Calu3 (cell line): ENCODE results near the gene BRAT1. TPM values are rescaled to one million over a fixed set of nuclear protein-coding genes. Genes with fewer than 3 reads are reported as not detected.
A peak's percentile ranks its signal among the peaks of the same experiment; 100 is the strongest.

Experiments used
- BruUV-seq: library from RNA; stranded (reverse); fragments of 400-500 nt; replicated peaks from 2 replicates; lab custom pipeline; 2021; lab: Mats Ljungman, UMichigan
- CTCF ChIA-PET: fragments of 300-600 bp; sonication (Branson Sonifier 250); formaldehyde crosslinking; loops from one replicate; lab custom pipeline; 2022; ENCODE audit warnings: antibody characterized with exemption; lab: Charles Lee
- DNase-seq: peaks from one replicate; pipeline ENCODE4 v3.0.0; 2022
- H3K27ac Mint-ChIP-seq: one replicate; pipeline ENCODE4 v1.8.0; 2022; ENCODE audit warnings: mixed read lengths; ENCODE audit not compliant: unreplicated experiment
- H3K27me3 Mint-ChIP-seq: one replicate; pipeline ENCODE4 v1.8.0; 2022; ENCODE audit warnings: mixed read lengths; ENCODE audit not compliant: unreplicated experiment
- H3K36me3 Mint-ChIP-seq: one replicate; pipeline ENCODE4 v1.8.0; 2022; ENCODE audit warnings: mild to moderate bottlenecking, moderate library complexity, mixed read lengths; ENCODE audit not compliant: insufficient read depth, unreplicated experiment
- H3K4me1 Mint-ChIP-seq: one replicate; pipeline ENCODE4 v1.8.0; 2022; ENCODE audit warnings: mild to moderate bottlenecking, low read depth, mixed read lengths; ENCODE audit not compliant: unreplicated experiment
- H3K4me3 Mint-ChIP-seq: one replicate; pipeline ENCODE4 v1.8.0; 2022; ENCODE audit warnings: mild to moderate bottlenecking, low read depth, moderate library complexity, mixed read lengths; ENCODE audit not compliant: unreplicated experiment
- H3K9me3 Mint-ChIP-seq: one replicate; pipeline ENCODE4 v1.8.0; 2022; ENCODE audit warnings: low read depth, mixed read lengths; ENCODE audit not compliant: unreplicated experiment
- CTCF ChIP-seq: fragments of 200-600 bp; IDR thresholded peaks from one replicate; pipeline ENCODE4 v1.8.0; 2022; ENCODE audit warnings: antibody characterized with exemption; ENCODE audit not compliant: unreplicated experiment
- intact Hi-C: fragments of 100-400 bp; cut with micrococcal nuclease; formaldehyde crosslinking; loops from one replicate; pipeline ENCODE4 v1.10.0; 2022; ENCODE audit not compliant: unreplicated experiment
- total RNA-seq: library from RNA; stranded (reverse); gene quantifications from 2 replicates; pipeline ENCODE4 v1.2.3, GENCODE V29; 2022

BRAT1 gene
- total RNA-seq, 1 experiment from 2014 or later: 59.6 TPM

- BruUV-seq: no TSS peak
- Mint-ChIP-seq H3K4me1 (peaks cover 44% of the 10 kb centered on the region), H3K9me3 (no peaks in the 10 kb centered on the region), H3K27me3 (no peaks in the 10 kb centered on the region), H3K4me3 (no peak overlapping the region), H3K36me3 (peaks cover 6% of the 10 kb centered on the region), H3K27ac (no peak overlapping the region)
- CTCF ChIA-PET: interaction anchor here (0.9 to 1.5 kb wide), 3 partner anchors 9 to 317 kb away, joined by 3 read pairs; no protein-coding TSS in a partner anchor
- intact Hi-C loops: no loop called here
- no peak for DNase-seq
- no peak for TF ChIP-seq CTCF
Observed at GRCh38 chr7:2511769-2512168, 43.6 kb downstream of the BRAT1 start.

GRCh38 chr7:2510909-2511768 is 44.2 kb downstream of the BRAT1 start:
- Mint-ChIP-seq H3K27ac (no peak overlapping the region), H3K27me3 (no peaks in the 10 kb centered on the region), H3K4me1 (peaks cover 39% of the 10 kb centered on the region), H3K4me3 (no peak overlapping the region), H3K36me3 (peaks cover 6% of the 10 kb centered on the region), H3K9me3 (no peaks in the 10 kb centered on the region)
- CTCF ChIA-PET: interaction anchor here (0.6 to 1.5 kb wide), 4 partner anchors 9 to 317 kb away, joined by 3 read pairs; no protein-coding TSS in a partner anchor
- DNase-seq: peak; percentile 64
- no TSS peak for BruUV-seq
- TF ChIP-seq CTCF: no peak
- intact Hi-C loops: no loop called here

GRCh38 chr7:2510130-2510776 is 45.1 kb downstream of the BRAT1 start:
- CTCF ChIA-PET: no interaction called here
- no peak for DNase-seq
- Mint-ChIP-seq H3K4me1 (peaks cover 37% of the 10 kb centered on the region), H3K36me3 (peaks cover 6% of the 10 kb centered on the region), H3K9me3 (no peaks in the 10 kb centered on the region), H3K27me3 (no peaks in the 10 kb centered on the region), H3K4me3 (no peak overlapping the region), H3K27ac (no peak overlapping the region)
- BruUV-seq: no TSS peak
- intact Hi-C loops: no loop called here
- no peak for TF ChIP-seq CTCF

GRCh38 chr7:2509298-2509906 is 45.9 kb downstream of the BRAT1 start:
- no peak overlapping the region for H3K4me3 Mint-ChIP-seq

More at GRCh38 chr7:2509298-2509906, 45.9 kb downstream of the BRAT1 start:
- TF ChIP-seq CTCF: no peak
- intact Hi-C loops: no loop called here
- CTCF ChIA-PET: interaction anchor here (1.2 to 1.3 kb wide), 2 partner anchors 10 to 11 kb away, joined by 4 read pairs; no protein-coding TSS in a partner anchor
- Mint-ChIP-seq H3K27me3 (no peaks in the 10 kb centered on the region), H3K27ac (no peak overlapping the region), H3K9me3 (no peaks in the 10 kb centered on the region), H3K4me1 (peaks cover 37% of the 10 kb centered on the region), H3K36me3 (peaks cover 6% of the 10 kb centered on the region)
- no TSS peak for BruUV-seq
- no peak for DNase-seq
